H9 (cell line): ENCODE data around the gene DHPS. TPM values are rescaled to one million over a fixed set of nuclear protein-coding genes. Genes with fewer than 3 reads are reported as not detected.

Experiments
- DNase-seq: peaks from one replicate; pipeline ENCODE4 v3.0.0-alpha.2; 2017
- H2AFZ ChIP-seq: one replicate; pipeline ENCODE4 v1.6.1; 2013; ENCODE audit warnings: mild to moderate bottlenecking, low read length, control low read depth, moderate library complexity
- H2AK5ac ChIP-seq: 2 replicates; pipeline ENCODE4 v1.6.1; 2013; ENCODE audit warnings: low read length, control low read depth, mixed read lengths; ENCODE audit not compliant: insufficient read length
- H2BK120ac ChIP-seq: one replicate; pipeline ENCODE4 v1.6.1; 2013; ENCODE audit warnings: low read depth, mild to moderate bottlenecking, low read length, control low read depth, inconsistent platforms; ENCODE audit not compliant: poor library complexity, severe bottlenecking
- H2BK12ac ChIP-seq: 2 replicates; pipeline ENCODE4 v1.6.1; 2013; ENCODE audit warnings: low read length, control low read depth, mixed read lengths, low read depth; ENCODE audit not compliant: insufficient read length
- H2BK15ac ChIP-seq: 2 replicates; pipeline ENCODE4 v1.6.1; 2013; ENCODE audit warnings: low read depth, low read length, control low read depth
- H2BK20ac ChIP-seq: one replicate; pipeline ENCODE4 v1.6.1; 2013; ENCODE audit warnings: low read depth, mild to moderate bottlenecking, low read length, control low read depth, inconsistent platforms; ENCODE audit not compliant: poor library complexity, severe bottlenecking
- H2BK5ac ChIP-seq: 2 replicates; pipeline ENCODE4 v1.6.1; 2013; ENCODE audit warnings: low read length, control low read depth, mixed read lengths; ENCODE audit not compliant: insufficient read length
- H3K14ac ChIP-seq: 2 replicates; pipeline ENCODE4 v1.6.1; 2013; ENCODE audit warnings: low read length, control low read depth; ENCODE audit not compliant: insufficient read depth
- H3K18ac ChIP-seq: 2 replicates; pipeline ENCODE4 v1.6.1; 2013; ENCODE audit warnings: low read depth, mild to moderate bottlenecking, mixed read lengths, low read length, control low read depth; ENCODE audit not compliant: insufficient read length
- H3K23ac ChIP-seq: 2 replicates; pipeline ENCODE4 v1.6.1; 2013; ENCODE audit warnings: low read length, control low read depth, mixed read lengths, low read depth; ENCODE audit not compliant: insufficient read length
- H3K23me2 ChIP-seq: 2 replicates; pipeline ENCODE4 v1.6.1; 2013; ENCODE audit warnings: low read depth, mild to moderate bottlenecking, mixed read lengths, low read length, control low read depth; ENCODE audit not compliant: insufficient read length, poor library complexity, severe bottlenecking
- H3K27ac ChIP-seq: 2 replicates; pipeline ENCODE4 v1.5.1; 2013; ENCODE audit warnings: low read length, control low read depth, mixed read lengths, low read depth; ENCODE audit not compliant: insufficient read length
- H3K27me3 ChIP-seq: 2 replicates; pipeline ENCODE4 v1.6.1; 2013; ENCODE audit warnings: low read length, control low read depth, inconsistent platforms; ENCODE audit not compliant: insufficient read depth
- H3K4ac ChIP-seq: 2 replicates; pipeline ENCODE4 v1.6.1; 2013; ENCODE audit warnings: low read depth, mild to moderate bottlenecking, control low read depth, inconsistent platforms, low read length, moderate library complexity
- H3K4me1 ChIP-seq: 2 replicates; pipeline ENCODE4 v1.6.1; 2013; ENCODE audit warnings: low read length, control low read depth, inconsistent platforms; ENCODE audit not compliant: insufficient read depth
- H3K4me2 ChIP-seq: 2 replicates; pipeline ENCODE4 v1.6.1; 2013; ENCODE audit warnings: low read length, control low read depth, mixed read lengths; ENCODE audit not compliant: insufficient read length, insufficient read depth
- H3K56ac ChIP-seq: 2 replicates; pipeline ENCODE4 v1.6.1; 2013; ENCODE audit warnings: low read depth, mild to moderate bottlenecking, mixed read lengths, low read length, control low read depth; ENCODE audit not compliant: insufficient read length
- H3K79me1 ChIP-seq: 2 replicates; pipeline ENCODE4 v1.6.1; 2013; ENCODE audit warnings: low read depth, mild to moderate bottlenecking, moderate library complexity, low read length, control low read depth, inconsistent platforms; ENCODE audit not compliant: insufficient read depth, poor library complexity, severe bottlenecking
- H3K79me2 ChIP-seq: 2 replicates; pipeline ENCODE4 v1.6.1; 2013; ENCODE audit warnings: low read length, control low read depth, inconsistent platforms; ENCODE audit not compliant: insufficient read depth
- H3K9ac ChIP-seq: 2 replicates; pipeline ENCODE4 v1.6.1; 2013; ENCODE audit warnings: low read length, control low read depth, mixed read lengths; ENCODE audit not compliant: insufficient read length; ENCODE audit errors: extremely low read depth
- H3K9me3 ChIP-seq: one replicate; pipeline ENCODE4 v1.6.1; 2013; ENCODE audit warnings: low read depth, low read length, inconsistent platforms; ENCODE audit not compliant: control insufficient read depth
- H3T11ph ChIP-seq: one replicate; pipeline ENCODE4 v1.6.1; 2013; ENCODE audit warnings: mild to moderate bottlenecking, low read length, control low read depth, inconsistent platforms
- H4K20me1 ChIP-seq: one replicate; pipeline ENCODE4 v1.6.1; 2013; ENCODE audit not compliant: control insufficient read depth, insufficient read length, insufficient read depth
- H4K5ac ChIP-seq: 2 replicates; pipeline ENCODE4 v1.6.1; 2013; ENCODE audit warnings: low read depth, mild to moderate bottlenecking, mixed read lengths, low read length, control low read depth; ENCODE audit not compliant: insufficient read length
- H4K8ac ChIP-seq: replicated peaks from 2 replicates; pipeline ENCODE4 v1.6.1; 2013; ENCODE audit warnings: low read length, control low read depth, mixed read lengths, low read depth; ENCODE audit not compliant: insufficient read length
- H4K91ac ChIP-seq: 2 replicates; pipeline ENCODE4 v1.6.1; 2013; ENCODE audit warnings: low read depth, mild to moderate bottlenecking, moderate library complexity, mixed read lengths, low read length, control low read depth; ENCODE audit not compliant: insufficient read length
- H3K27ac Mint-ChIP-seq, 3 experiments: 2 replicates in 2 of 3; 3 replicates in 1 of 3; pipeline ENCODE4 v1.8.0; 2020 to 2021; ENCODE audit warnings: mixed read lengths in 3 of 3, mild to moderate bottlenecking in 1 of 3, moderate library complexity in 1 of 3
- H3K27me3 Mint-ChIP-seq: 2 replicates; pipeline ENCODE4 v1.8.0; 2021; ENCODE audit warnings: low read depth, mild to moderate bottlenecking, moderate library complexity, mixed read lengths
- H3K36me3 Mint-ChIP-seq, 3 experiments: 2 replicates in 2 of 3; 3 replicates in 1 of 3; pipeline ENCODE4 v1.8.0; 2020 to 2021; ENCODE audit warnings: low read depth in 3 of 3, mixed read lengths in 3 of 3; ENCODE audit not compliant: insufficient read depth in 1 of 3
- H3K4me1 Mint-ChIP-seq, 2 experiments: 2 replicates each; pipeline ENCODE4 v1.8.0; 2020; ENCODE audit warnings: mixed read lengths in 2 of 2
- H3K4me3 Mint-ChIP-seq, 2 experiments: 2 replicates in 1 of 2; 3 replicates in 1 of 2; pipeline ENCODE4 v1.8.0; 2020 to 2021; ENCODE audit warnings: mild to moderate bottlenecking in 2 of 2, mixed read lengths in 2 of 2, moderate library complexity in 1 of 2
- H3K9me3 Mint-ChIP-seq, 2 experiments: 2 replicates in 1 of 2; 3 replicates in 1 of 2; pipeline ENCODE4 v1.8.0; 2020; ENCODE audit warnings: mild to moderate bottlenecking in 2 of 2, mixed read lengths in 2 of 2, moderate library complexity in 1 of 2
- CTCF ChIP-seq: fragments of 200-600 bp; sonication (generic); conservative IDR thresholded peaks from 3 replicates; pipeline ENCODE4 v1.8.0; 2021; ENCODE audit warnings: antibody characterized with exemption, mild to moderate bottlenecking
- WGBS: extraction: QIAGEN DNeasy Blood & Tissue Kit; methylation state at CpG from one replicate; pipeline ENCODE4 v1.1.7; 2013; ENCODE audit warnings: missing lambda C conversion rate, low lambda C conversion rate, mixed read lengths; ENCODE audit not compliant: insufficient read length; ENCODE audit errors: extremely low coverage; 5-methylcytosine and 5-hydroxymethylcytosine counted together
- total RNA-seq: library from RNA; stranded (reverse); gene quantifications from 2 replicates; pipeline ENCODE4 v1.2.1, GENCODE V29; 2021

DHPS gene
- total RNA-seq, 1 experiment from 2014 or later, result 94.9 TPM

- Histone ChIP-seq H4K91ac (no peak overlapping the region), H2AFZ (no peak overlapping the region), H3T11ph (no peak overlapping the region), H3K9ac (no peak overlapping the region), H3K9me3 (no peaks in the 10 kb centered on the region), H3K56ac (no peak overlapping the region), H2AK5ac (no peak overlapping the region), H3K23ac (no peak overlapping the region), H4K20me1 (no peaks in the 10 kb centered on the region), H3K14ac (no peak overlapping the region), H4K8ac (no peak overlapping the region), H4K5ac (no peak overlapping the region), H3K27me3 (no peaks in the 10 kb centered on the region), H2BK20ac (no peak overlapping the region), H3K79me2 (peaks cover 14% of the 10 kb centered on the region; the same call in 1 of the 2 replicates), H3K23me2 (no peaks in the 10 kb centered on the region), H2BK5ac (no peak overlapping the region), H3K4me2 (no peak overlapping the region), H3K27ac (no peak overlapping the region), H3K4ac (no peak overlapping the region), H3K4me1 (no peaks in the 10 kb centered on the region), H2BK120ac (no peak overlapping the region), H2BK12ac (no peak overlapping the region), H3K18ac (no peak overlapping the region), H3K79me1 (peaks cover 10% of the 10 kb centered on the region), H2BK15ac (no peak overlapping the region)
- Mint-ChIP-seq H3K27me3 (no peaks in the 10 kb centered on the region), H3K36me3 (peaks cover 59 to 83% (median 73%) of the 10 kb centered on the region in 3 experiments; a peak in 6 of 7 replicates), H3K27ac (no peak overlapping the region), H3K4me3 (no peak overlapping the region), H3K9me3 (no peaks in the 10 kb centered on the region), H3K4me1 (peaks cover 5 to 6% of the 10 kb centered on the region in 2 experiments)
- TF ChIP-seq CTCF, result no peak
- WGBS, result no CpG with 5 or more reads among the region's 3 CpGs
- DNase-seq, result no peak
Observed at GRCh38 chr19:12715929-12716328, 34.2 kb upstream of the DHPS start.
